SK-N-MC (cell line): ENCODE measurements around the gene NCR1.

Experiments used
- EZH2 ChIP-seq: fragments of 200-600 bp; sonication (generic); IDR thresholded peaks from one replicate; pipeline ENCODE4 v1.6.1; 2017; ENCODE audit warnings: antibody characterized with exemption
- FOXP2 ChIP-seq: optimal IDR thresholded peaks from 2 replicates; pipeline ENCODE3; 2011; ENCODE audit warnings: mild to moderate bottlenecking, moderate library complexity; ENCODE audit not compliant: insufficient read depth; ENCODE audit errors: extremely low read length, control extremely low read depth
- POLR2AphosphoS5 ChIP-seq: IDR thresholded peaks from 2 replicates; pipeline ENCODE4 v1.6.1; 2012; ENCODE audit warnings: mild to moderate bottlenecking, low read depth, low read length, borderline replicate concordance

- no peak for TF ChIP-seq POLR2AphosphoS5
- TF ChIP-seq EZH2 = no peak
- no peak for TF ChIP-seq FOXP2
Observed at GRCh38 chr19:54889566-54889965, 16.4 kb upstream of the NCR1 start.
